ENCODE measurements around the gene RNF213.

Gene RNF213

GRCh38 chr17:80227156-80227555, 33.5 kb upstream of the RNF213 start:
- H3K27ac Mint-ChIP-seq: no peak overlapping the region
- H3K36me3 Mint-ChIP-seq (ENCODE audit: low read depth): peaks cover 41% of the 10 kb centered on the region
- H3K4me1 Mint-ChIP-seq: no peaks in the 10 kb centered on the region
- H3K9me3 Mint-ChIP-seq: peaks cover 13% of the 10 kb centered on the region
- no peak for TF ChIP-seq CTCF (IDR thresholded peaks at IDR 0.05; ENCODE audit: unreplicated experiment in 3 of 3)
- H3K27me3 Mint-ChIP-seq (ENCODE audit: low read depth): no peaks in the 10 kb centered on the region
- no peak overlapping the region for H3K4me3 Mint-ChIP-seq

GRCh38 chr17:80227666-80228065, 33.0 kb upstream of the RNF213 start:
- TF ChIP-seq CTCF (IDR thresholded peaks at IDR 0.05; ENCODE audit: unreplicated experiment in 3 of 3): no peak
- H3K4me1 Mint-ChIP-seq: no peaks in the 10 kb centered on the region
- peaks cover 17% of the 10 kb centered on the region for H3K9me3 Mint-ChIP-seq
- H3K27ac Mint-ChIP-seq: no peak overlapping the region
- no peaks in the 10 kb centered on the region for H3K27me3 Mint-ChIP-seq (ENCODE audit: low read depth)
- peaks cover 46% of the 10 kb centered on the region for H3K36me3 Mint-ChIP-seq (ENCODE audit: low read depth)
- H3K4me3 Mint-ChIP-seq: no peak overlapping the region

- Mint-ChIP-seq H3K4me3 (no peak overlapping the region), H3K36me3 (ENCODE audit: low read depth) (peaks cover 53% of the 10 kb centered on the region), H3K27ac (no peak overlapping the region), H3K27me3 (ENCODE audit: low read depth) (no peaks in the 10 kb centered on the region), H3K9me3 (peaks cover 21% of the 10 kb centered on the region), H3K4me1 (no peaks in the 10 kb centered on the region)
- TF ChIP-seq CTCF (IDR thresholded peaks at IDR 0.05; ENCODE audit: unreplicated experiment in 3 of 3): no peak
Observed at GRCh38 chr17:80228477-80228876, 32.2 kb upstream of the RNF213 start.

GRCh38 chr17:80229011-80229410, 31.6 kb upstream of the RNF213 start:
- Mint-ChIP-seq H3K4me1 (no peaks in the 10 kb centered on the region), H3K4me3 (no peak overlapping the region), H3K27me3 (ENCODE audit: low read depth) (no peaks in the 10 kb centered on the region), H3K36me3 (ENCODE audit: low read depth) (peaks cover 57% of the 10 kb centered on the region), H3K9me3 (peaks cover 26% of the 10 kb centered on the region), H3K27ac (no peak overlapping the region)
- TF ChIP-seq CTCF (IDR thresholded peaks at IDR 0.05; ENCODE audit: unreplicated experiment in 3 of 3): no peak

- H3K27me3 Mint-ChIP-seq (ENCODE audit: low read depth): no peaks in the 10 kb centered on the region
- peaks cover 32% of the 10 kb centered on the region for H3K9me3 Mint-ChIP-seq
- peaks cover 75% of the 10 kb centered on the region for H3K36me3 Mint-ChIP-seq (ENCODE audit: low read depth)
- H3K27ac Mint-ChIP-seq: no peak overlapping the region
- no peaks in the 10 kb centered on the region for H3K4me1 Mint-ChIP-seq
- H3K4me3 Mint-ChIP-seq: no peak overlapping the region
- no peak for TF ChIP-seq CTCF (IDR thresholded peaks at IDR 0.05; ENCODE audit: unreplicated experiment in 3 of 3)
Observed at GRCh38 chr17:80232438-80232837, 28.2 kb upstream of the RNF213 start.

GRCh38 chr17:80233202-80233601, 27.4 kb upstream of the RNF213 start:
- no peaks in the 10 kb centered on the region for H3K4me1 Mint-ChIP-seq
- TF ChIP-seq CTCF (IDR thresholded peaks at IDR 0.05; ENCODE audit: unreplicated experiment in 3 of 3): no peak
- no peaks in the 10 kb centered on the region for H3K27me3 Mint-ChIP-seq (ENCODE audit: low read depth)
- no peak overlapping the region for H3K4me3 Mint-ChIP-seq
- peaks cover 81% of the 10 kb centered on the region for H3K36me3 Mint-ChIP-seq (ENCODE audit: low read depth)
- no peak overlapping the region for H3K27ac Mint-ChIP-seq
- peaks cover 32% of the 10 kb centered on the region for H3K9me3 Mint-ChIP-seq
